Activated T-helper 9 cell treated with anti-CD3 and anti-CD28 coated beads, Interleukin-2, amount 50 U/mL, for 16 hours (primary cell): ENCODE results near the gene SPATA3.

Experiments
- DNase-seq: peaks from one replicate; pipeline ENCODE4 v3.0.0-alpha.2; 2020; ENCODE audit warnings: low read depth

The SPATA3 gene

DNA sequence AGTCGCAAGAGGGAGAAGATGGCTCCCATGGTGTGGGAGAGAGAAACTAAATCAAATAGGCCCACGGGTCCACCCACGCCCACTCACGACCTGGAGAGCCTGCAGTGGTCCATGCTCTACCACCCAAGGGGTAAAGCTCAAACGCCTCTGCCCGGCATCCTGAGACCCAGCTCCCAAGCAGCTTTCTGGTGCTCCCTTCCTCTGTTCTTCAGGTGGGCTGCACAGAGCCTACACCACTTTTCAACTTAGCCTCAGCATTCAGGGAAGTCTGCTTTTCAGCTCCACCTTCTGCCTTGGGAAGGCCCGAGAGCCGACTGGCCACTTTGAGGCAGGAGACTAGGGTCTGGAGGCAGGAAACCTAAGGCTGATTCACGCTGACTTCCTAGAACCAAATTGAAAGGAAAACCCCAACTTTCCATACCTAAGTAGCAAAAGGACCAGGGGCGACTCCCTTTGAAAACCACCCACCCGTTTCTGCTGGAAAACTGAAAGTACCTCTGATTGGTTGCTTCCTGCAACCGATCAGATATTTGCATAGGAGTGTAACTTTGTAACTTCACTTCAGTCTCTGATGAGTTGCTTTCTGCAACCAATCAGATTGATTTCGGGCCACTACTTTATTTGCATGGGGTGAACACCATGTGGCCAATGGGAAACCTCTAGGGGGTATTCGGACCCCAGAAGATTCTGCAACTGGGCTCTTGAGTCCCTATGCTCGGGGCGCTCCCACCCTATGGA lies 26.8 kb upstream of the SPATA3 start:
- DNase-seq: no peak

DNA sequence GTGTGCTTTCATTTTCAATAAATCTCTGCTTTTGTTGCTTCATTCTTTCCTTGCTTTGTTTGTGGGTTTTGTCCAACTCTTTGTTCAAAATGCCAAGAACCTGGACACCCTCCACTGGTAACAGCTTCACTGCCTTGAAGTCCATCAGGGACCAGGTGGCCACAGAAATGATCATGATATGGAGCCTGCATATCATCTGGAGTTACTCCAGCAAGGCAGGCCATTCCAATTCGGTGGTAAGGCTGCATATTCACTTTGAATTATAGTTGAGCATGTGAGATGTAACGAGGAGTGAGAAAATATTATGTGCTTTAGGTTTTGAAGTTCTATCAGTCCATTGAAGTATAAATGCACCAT lies 26.3 kb upstream of the SPATA3 start:
- no peak for DNase-seq

DNA sequence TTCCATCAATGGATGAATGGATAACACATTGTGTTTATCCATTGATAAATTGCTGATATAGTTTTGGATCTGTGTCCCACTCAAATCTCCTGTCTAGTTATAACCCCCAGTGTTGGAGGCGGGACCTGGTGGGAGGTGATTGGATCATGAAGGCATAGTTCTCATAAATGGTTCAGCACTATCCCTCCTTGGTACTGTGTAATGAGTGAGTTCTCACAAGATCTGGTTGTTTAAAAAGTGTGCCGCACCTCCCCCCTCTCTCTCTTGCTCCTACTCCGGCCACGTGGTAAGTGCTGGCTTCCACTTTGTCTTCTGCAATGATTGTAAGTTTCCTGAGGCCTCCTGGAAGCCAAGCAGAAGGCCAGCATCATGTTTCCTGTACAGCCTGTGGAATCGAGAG lies 23.9 kb upstream of the SPATA3 start:
- no peak for DNase-seq

DNA sequence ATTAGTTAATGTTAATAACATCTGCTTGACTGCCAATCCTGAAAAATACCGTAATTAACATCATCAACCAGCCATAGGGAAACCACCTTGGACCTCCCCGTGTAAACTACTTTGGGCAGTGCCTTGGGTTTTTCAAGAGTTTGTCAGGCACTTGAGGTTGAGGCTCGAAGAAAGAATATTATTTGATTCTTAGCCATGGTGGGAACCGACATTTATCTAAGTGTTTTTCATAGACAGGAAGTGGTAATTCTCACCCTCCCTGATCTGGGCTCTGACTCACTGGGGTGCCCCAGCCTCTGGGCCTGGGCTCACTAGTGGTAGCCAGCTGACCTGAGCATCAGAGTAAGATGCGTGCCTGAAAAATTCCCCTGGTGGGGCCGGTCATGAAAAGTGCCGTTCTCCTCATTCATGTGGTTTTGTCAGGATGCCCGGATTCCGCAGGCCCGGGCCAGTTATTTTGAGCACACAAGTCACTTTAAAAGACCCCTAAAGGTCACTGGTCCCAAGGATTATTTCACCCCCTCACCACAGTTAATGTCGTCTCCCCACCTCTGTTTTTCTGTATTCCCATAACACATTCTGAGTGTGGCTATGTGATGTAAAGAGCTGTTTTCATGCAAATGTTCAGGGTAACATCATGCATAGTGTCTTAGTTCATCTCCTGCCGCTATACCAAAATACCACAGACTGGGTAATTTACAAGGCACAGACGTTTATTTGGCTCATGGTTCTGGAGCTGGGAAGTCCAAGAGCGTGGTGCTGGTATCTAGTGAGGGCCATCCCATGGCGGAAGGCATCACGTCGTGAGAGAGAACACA lies 21.6 kb upstream of the SPATA3 start:
- peak; percentile 67 for DNase-seq

DNA sequence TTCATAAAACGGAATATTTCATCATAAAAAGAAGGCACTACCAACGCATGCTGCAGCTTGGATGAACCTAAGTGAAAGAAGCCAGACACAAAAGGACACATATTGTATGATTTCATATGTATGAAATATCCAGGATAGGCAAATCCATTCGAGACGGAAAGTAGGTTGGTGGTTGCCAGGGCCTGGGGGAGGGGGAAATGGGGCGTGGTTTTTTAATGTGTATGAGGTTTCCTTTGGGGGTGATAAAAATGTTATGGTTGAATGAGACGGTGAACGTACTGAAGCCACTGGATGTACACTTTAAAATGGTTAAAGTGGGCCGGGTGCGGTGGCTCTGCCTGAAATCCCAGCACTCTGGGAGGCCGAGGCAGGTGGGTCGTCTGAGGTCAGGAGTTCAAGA lies 20.0 kb upstream of the SPATA3 start:
- DNase-seq: no peak

DNA sequence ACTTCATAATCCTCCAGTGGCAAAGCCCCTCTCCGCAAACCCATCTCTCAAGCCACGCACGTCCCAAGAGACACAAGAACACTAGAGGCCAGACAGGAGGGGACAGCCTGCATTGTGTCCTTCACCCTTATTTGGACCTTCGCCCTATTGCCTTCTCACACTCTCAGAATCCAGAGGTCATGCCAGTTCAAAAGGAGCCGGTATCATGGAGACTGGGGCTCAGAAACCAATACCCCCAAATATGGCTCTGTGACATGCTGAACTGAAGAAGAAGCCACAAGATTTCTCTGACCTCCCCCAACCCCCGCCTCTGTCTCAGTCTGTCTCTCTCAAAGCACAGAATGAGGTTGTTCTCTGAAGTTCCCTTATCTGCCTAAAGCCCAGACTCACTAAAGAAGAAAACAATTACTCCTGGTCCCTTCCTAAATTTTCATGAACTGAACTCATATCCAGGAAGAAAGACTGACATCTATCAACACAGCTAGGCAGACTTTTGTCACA lies 19.2 kb upstream of the SPATA3 start:
- no peak for DNase-seq

DNA sequence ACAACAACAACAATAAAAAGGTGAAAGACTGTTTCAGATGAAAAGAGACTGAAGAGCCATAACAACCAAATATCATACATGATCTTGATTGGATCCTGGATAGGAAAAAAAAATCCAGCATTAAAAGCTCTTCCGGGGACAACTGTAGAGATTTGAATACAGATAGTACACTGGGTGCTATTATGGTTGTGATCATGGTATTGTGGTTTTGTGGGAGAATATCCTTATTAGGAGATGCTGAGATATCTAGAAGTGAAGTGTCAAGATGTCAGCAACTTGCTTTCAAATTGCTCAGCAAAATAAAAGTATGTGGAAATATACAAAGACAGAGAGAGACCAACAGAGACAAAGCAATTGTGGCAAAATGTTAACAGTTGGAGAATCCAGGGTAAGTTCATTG lies 15.5 kb upstream of the SPATA3 start:
- DNase-seq: no peak

DNA sequence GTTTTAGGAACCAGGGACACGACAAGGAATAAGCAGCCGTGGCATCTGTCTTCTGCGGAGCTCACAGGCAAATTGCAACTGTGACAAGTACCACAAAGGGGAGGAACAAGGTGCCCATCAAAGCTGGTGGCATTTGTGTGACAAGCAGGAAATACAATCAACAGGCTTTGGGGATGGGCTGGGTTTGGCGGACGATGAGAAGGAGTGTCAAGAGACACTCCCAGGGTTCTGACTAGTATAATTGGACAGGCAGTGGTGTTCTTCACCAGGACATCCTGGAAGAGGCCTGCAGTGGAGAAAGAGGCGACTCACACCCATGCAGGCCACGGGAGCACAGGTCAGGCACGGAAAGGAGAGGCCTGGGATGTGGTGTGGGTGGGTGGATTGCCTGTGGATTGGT lies 14.2 kb upstream of the SPATA3 start:
- no peak for DNase-seq

DNA sequence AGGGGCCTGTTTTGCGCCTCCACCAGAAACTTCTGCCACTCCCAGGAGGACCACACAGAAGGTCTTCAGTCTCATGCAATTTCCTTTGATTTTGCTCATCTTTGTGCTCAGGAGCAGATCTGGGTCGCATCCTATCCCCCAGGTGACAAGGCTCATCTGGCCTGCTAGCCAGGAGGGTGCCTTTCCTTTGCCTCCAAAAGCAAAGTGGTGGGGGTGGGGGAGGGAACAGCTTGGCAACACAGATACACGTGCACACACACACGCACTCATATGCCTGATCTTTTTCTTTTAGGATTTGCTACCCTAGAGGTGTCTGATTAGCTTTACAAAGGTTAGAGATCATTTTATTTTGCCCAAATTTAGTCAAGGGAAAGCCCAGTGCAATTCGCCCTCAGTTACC lies 13.8 kb upstream of the SPATA3 start:
- no peak for DNase-seq

DNA sequence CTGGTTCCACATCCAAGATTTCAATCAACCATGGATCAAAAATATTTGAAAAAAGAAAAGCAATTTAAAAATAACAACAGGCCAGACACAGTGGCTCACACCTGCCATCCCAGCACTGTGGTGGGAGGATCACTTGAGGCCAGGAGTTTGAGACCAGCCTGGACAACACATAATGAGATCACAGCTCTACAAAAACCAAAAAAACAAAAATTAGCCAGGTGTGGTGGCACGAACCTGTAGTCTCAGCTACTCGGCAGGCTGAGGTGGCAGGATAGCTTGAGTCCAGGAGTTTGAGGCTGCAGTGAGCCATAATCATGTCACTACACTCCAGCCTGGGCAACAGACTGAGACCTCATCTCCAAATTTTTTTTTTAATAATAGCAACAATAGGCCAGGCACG lies 13.4 kb upstream of the SPATA3 start:
- no peak for DNase-seq

DNA sequence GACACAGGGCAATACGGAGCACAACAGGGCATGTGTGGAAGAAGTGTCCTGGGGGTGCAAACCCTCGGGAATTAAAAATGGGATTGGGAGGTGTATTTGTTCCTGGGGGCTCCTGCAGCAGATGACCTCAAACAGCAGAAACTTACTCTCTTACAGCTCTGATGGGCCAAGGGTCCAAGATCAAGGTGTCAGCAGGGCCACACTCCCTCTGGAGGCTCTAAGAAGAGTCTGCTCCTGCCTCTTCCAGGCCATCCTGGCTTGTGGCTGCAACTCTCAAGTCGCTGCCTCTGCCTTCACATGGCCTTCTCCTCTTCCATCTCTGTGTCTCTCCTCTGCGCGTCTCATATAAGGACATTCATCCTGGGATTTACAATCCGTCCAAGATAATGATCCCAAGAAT lies 12.4 kb upstream of the SPATA3 start:
- no peak for DNase-seq

DNA sequence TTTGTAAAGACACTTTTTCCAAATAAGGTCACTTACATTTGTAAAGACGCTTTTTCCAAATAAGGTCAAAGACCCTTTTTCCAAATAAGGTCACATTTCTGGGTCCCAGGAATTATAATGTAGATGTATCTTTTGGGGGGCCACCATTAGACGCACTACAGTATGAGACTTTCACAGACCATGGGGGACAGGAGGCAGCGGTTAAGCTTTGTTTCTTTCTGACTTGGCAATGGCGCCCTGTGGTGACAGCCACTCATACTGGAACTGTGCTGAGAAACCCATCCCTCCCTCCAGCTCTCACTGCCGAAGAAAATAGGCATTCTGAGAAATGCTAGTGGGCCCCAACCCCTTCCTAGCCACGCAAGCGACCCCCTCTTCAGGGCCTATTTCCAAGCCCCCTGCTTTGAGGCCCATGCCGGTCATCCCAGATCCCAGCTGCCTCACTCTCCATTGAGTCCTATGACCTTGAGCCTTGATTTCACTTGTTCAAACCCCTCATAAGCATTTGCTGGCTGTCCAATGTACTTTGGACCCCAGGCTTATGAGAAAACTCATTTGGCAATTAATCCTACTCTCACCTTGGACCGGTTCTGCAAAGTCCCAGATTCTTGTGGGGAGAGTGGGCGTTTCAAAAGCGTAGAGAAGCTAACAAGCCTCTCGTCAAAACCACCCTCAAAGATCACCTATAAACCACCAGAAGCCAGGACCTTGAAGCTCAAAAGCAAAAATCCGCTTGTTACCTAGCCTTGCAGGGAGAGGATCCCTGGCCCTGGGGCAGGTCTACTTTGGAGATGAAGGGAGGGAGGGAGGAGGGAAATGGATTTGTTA lies 11.3 kb upstream of the SPATA3 start:
- DNase-seq: peak; percentile 49

DNA sequence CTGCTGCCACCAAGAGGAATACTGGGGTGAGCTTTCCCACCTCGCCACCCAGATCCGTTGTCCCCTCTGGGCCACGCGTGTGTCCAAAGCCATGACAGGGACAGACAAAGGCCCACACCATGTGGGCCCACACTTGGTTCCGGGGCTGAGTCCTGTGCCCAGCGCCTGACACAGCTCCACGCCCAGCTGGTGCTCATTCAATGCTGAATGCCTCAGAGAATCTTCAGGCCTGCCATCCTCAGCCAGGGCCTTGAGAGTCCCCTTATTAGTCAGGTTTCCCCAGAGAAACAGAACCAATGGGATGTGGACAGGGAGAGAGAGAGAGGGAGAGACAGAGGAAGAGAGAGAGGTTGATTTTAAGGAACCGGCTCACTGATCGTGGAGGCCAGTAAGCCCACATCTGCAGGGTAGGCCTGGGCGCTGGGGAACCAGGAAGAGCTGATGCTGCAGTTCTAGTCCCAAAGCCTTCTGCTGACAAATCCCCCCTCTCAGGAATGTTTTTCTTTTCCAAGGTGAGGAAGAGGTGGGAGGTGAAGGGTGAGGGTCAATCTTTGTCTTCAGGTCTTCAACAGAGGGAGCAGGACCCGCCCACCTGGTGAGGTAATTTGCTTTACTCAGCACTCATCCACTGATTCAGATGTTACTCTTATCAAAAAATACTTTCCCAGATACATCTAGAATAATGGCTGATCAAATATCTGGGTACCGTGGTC lies 10.2 kb upstream of the SPATA3 start:
- DNase-seq: no peak

DNA sequence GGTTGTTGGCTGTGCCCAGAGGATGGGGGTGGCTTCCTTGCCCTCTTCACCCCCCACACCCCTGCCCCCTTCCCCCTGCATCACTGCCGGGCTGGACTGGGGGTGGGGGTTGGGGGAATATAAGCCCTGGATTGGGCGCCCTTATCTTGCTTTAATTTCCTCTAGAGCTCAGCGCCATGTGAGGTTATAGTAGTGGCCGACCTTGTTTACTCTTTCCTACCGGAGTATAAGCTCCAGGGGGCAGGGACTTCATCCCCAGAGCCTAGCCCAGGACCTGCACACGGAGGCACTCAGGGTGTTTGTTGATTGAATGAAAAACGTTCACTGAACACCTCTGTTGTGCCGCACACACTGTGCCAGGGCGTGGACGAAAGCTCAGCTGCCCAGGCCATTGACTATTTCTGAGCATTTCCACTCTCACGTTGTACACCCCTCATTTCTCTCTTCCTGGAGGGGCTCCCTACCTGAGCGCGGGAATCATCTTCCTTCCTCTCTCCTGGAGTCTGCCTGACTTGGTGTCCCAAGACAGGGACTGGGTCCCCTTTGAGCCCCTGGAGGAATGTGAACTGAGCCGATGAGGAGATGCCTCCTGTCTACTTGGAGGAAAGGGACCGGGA lies 9.3 kb upstream of the SPATA3 start:
- DNase-seq: no peak

DNA sequence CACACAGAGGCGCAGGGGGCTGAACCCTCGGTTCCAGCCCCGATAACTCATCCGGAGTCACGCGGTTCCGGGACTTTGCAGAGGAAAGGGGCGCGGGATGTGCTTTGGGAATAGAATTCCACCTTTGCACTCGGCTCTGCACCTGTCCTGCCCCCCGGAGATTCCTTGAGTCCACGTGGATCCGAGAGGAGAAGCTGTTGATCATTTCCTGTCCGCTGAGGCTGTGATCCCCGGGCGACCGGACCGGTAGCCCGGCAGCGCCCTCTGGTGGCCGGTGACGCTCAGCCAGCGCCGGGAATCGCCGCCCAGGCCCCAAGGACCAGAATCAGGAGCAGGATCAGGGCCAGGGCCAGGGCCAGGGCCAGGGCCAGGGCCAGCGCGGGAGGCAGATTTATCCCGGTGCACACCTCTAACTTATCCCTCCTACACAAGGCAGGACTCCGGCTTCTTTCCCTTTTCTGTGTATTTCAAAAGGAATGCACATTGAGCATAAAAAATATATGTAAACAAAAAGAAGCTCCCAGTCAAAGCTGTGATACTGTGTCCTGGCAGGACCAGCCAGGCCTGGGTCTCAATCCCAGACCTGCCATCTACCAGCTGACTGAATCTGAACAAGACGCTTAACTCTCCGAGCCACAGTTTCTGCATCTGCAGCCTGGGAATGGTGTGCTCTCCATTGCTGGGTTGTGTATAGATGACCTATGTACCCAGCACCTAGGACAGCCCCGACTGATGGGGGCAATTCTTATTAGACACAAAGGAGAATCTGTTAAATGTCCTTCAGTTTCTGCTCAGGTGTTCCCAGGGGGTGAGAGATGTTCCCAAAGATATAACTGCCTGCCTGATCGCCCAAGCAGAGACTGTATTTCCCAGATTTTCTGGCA lies 8.5 kb upstream of the SPATA3 start:
- peak; percentile 74 for DNase-seq

DNA sequence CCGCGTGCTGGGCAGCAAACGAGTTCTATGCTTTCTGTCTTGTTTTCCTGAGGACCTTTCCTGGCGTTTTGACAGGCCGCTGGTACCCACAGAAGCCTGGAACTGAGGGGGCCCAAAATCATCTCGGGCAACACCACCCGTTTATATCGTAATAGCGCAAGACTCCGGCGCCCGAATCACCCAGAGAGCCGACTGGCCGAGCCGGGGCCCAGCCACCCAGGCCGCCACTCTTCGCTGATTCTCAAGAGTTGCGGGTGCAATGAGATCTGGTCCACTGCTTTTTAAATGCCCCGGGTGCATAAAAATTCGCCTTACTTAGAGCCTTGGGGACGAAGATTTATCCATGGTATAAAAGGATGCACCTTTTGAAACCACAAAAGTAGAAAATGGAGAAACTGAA lies 6.2 kb upstream of the SPATA3 start:
- no peak for DNase-seq

DNA sequence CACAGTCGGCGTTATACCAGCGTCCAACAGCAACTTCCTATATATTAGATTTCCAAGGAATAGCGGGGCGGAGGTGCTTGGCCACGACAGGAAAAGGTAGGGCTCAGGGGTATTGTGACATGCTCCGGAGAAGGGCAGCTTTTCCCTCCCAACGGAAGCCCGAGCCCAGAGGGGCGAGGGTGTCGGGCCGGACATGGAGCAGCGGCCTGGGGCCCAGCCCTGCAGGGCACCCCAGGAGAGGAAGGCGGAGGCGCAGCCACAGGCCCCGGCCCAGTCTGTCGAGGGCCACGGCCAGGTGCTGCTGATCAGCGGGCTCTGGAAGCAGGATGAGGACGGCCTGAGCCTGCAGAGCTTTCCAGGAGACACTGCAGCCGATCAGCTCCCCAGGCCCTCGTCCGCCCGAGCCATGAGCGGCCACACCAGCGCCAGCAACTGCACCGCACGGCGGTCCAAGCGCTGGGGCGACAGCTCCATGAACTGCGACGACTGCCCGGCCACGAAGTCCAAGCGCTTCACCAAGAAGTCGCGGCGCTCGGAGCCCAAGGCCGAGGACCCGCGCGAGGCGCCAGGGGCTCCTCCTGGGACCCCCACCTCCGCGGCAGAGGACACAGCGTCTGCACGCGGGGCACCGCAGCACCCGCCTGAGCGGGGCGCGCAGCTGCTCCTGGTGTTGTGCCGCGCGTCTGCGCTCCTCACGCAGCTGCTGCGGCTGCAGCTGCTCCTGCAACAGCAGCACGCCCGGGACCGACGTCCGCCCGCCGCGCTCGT lies 5.6 kb upstream of the SPATA3 start:
- DNase-seq: no peak

DNA sequence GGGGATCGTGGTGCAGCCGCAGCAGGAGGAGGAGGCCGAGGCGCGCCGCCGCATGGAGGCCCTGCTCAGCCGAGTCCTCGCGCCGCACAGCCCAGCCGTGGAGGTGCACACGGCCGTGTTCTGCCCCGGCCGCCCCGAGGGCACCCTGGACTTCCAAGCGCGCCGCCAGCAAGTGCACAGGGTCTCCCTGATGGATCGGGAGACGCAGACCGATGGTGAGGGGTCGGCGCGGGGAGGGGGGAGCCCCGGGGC lies 5.1 kb upstream of the SPATA3 start:
- DNase-seq: no peak

DNA sequence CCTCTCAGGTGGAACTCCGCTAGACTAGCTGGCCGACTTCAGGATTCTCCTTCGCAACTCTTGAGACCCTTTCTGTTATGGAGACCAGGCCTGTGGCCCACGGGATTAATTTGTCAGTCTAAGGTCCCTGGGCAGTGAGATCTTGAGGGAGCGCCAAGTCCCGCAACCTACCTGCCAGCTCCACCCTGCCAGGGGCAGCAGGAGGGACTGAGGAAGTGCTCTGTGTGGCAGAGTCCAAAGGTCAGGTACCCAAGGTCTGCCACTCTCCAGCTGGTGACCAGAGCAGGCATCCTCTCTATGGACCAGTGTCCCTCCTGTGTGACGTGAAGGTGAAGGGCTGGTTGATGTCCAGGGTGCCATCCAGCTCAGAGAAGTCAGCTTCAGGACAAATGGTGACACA lies 4.3 kb upstream of the SPATA3 start:
- DNase-seq: no peak

DNA sequence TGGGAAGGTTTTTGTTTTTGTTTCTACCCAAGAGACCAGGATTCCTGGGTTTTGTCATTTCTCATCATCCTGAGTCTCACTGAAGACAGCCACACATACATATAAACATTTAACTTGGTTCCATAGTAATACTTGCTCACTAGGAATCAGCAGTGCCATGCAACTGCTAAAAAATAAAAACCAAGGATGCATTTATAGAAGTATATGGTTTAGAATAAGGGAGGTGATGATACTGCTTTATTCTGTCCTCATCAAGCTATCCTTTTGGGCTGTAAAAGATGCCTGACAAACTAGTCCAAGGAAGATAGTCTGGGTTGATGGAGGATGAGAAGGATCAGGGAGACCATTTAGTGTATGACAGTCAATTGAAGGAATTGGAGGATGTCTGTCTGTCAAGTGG lies 740 bp downstream of the SPATA3 start:
- no peak for DNase-seq
